HepG2 (cell line): ENCODE results near the gene LRRC70.

ENCODE experiments used
- ARNTL ChIP-seq: sonication (generic); formaldehyde crosslinking; IDR thresholded peaks from 2 replicates; pipeline ENCODE4 v1.4.0; 2020; ENCODE audit warnings: mild to moderate bottlenecking, missing genetic modification reagents
- BRCA1 ChIP-seq: sonication (generic); formaldehyde crosslinking; IDR thresholded peaks from 2 replicates; pipeline ENCODE4 v1.4.0; 2020; ENCODE audit warnings: missing genetic modification reagents
- FOSL1 ChIP-seq: sonication (generic); formaldehyde crosslinking; IDR thresholded peaks from 2 replicates; pipeline ENCODE4 v1.9.0; 2021; ENCODE audit warnings: missing genetic modification reagents, borderline replicate concordance
- POLR2A ChIP-seq, 2 experiments: IDR thresholded peaks; 2 replicates each; pipeline ENCODE4 v1.6.1; 2011; ENCODE audit warnings: low read depth in 2 of 2, low read length in 2 of 2, mild to moderate bottlenecking in 1 of 2, moderate library complexity in 1 of 2; ENCODE audit not compliant: insufficient read depth in 1 of 2
- SIX1 ChIP-seq: sonication (generic); formaldehyde crosslinking; IDR thresholded peaks from 2 replicates; pipeline ENCODE4 v1.4.0; 2020; ENCODE audit warnings: missing genetic modification reagents, borderline replicate concordance
- SMARCE1 ChIP-seq: fragments of 450-650 bp; IDR thresholded peaks from 2 replicates; pipeline ENCODE4 v1.6.1; 2017; ENCODE audit warnings: borderline replicate concordance
- TF ChIP-seq, protein P1 (sequence below), 2 experiments: IDR thresholded peaks; 2 replicates each; pipeline ENCODE4 v1.6.1; 2011 to 2012; ENCODE audit warnings: low read length in 2 of 2, borderline replicate concordance in 1 of 2, low read depth in 1 of 2, mild to moderate bottlenecking in 1 of 2, moderate library complexity in 1 of 2

GRCh38 chr5:62594364-62594984 is 15.9 kb downstream of the LRRC70 start:
- no peak for TF ChIP-seq POLR2A (IDR thresholded peaks at IDR 0.05; ENCODE audit: insufficient read depth in 1 of 2, low read depth in 2 of 2, low read length in 2 of 2)
- no peak for TF ChIP-seq ARNTL (CRISPR knock-in tag)
- TF ChIP-seq SIX1 (CRISPR knock-in tag) = no peak
- TF ChIP-seq, protein P1, sequence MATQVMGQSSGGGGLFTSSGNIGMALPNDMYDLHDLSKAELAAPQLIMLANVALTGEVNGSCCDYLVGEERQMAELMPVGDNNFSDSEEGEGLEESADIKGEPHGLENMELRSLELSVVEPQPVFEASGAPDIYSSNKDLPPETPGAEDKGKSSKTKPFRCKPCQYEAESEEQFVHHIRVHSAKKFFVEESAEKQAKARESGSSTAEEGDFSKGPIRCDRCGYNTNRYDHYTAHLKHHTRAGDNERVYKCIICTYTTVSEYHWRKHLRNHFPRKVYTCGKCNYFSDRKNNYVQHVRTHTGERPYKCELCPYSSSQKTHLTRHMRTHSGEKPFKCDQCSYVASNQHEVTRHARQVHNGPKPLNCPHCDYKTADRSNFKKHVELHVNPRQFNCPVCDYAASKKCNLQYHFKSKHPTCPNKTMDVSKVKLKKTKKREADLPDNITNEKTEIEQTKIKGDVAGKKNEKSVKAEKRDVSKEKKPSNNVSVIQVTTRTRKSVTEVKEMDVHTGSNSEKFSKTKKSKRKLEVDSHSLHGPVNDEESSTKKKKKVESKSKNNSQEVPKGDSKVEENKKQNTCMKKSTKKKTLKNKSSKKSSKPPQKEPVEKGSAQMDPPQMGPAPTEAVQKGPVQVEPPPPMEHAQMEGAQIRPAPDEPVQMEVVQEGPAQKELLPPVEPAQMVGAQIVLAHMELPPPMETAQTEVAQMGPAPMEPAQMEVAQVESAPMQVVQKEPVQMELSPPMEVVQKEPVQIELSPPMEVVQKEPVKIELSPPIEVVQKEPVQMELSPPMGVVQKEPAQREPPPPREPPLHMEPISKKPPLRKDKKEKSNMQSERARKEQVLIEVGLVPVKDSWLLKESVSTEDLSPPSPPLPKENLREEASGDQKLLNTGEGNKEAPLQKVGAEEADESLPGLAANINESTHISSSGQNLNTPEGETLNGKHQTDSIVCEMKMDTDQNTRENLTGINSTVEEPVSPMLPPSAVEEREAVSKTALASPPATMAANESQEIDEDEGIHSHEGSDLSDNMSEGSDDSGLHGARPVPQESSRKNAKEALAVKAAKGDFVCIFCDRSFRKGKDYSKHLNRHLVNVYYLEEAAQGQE (IDR thresholded peaks at IDR 0.05; ENCODE audit: borderline replicate concordance in 1 of 2, low read depth in 1 of 2, low read length in 2 of 2) = no peak
- TF ChIP-seq BRCA1 (CRISPR knock-in tag) = no peak
- TF ChIP-seq FOSL1 (CRISPR knock-in tag) = no peak
- no peak for TF ChIP-seq SMARCE1
